ENCODE data around the gene GRID2.

DNA sequence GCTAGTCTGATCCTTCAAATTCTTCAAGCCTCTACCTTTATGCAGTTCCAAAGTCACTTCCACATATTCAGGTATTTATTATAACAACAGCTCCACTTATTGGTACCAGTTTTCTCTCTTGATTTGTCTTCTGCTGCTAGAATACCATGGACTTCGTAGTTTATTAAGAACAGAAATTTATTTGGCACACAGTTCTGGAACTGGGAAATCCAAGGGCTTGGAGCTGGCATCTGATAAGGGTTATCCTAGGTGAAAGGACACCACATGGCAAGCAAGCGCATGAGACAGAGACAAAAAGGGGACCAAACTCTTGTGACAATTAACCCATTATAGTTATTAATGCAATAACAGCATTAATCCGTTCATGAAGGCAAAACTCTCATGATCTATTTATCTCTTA, 924.3 kb downstream of the GRID2 start:
- TF ChIP-seq POLR2A (IDR thresholded peaks at IDR 0.05; ENCODE audit: low read length): no peak
- TF ChIP-seq GATA1 (IDR thresholded peaks at IDR 0.05; ENCODE audit: low read depth, low read length): no peak

Data from erythroblast (primary cell).